OCI-LY1 (cell line): ENCODE measurements around the gene OXLD1.

Experiments
- H2AFZ ChIP-seq: fragments of 200-600 bp; sonication (generic), shearing (Covaris generic); 2 replicates; pipeline ENCODE4 v1.6.0; 2014; ENCODE audit warnings: antibody characterized with exemption, mild to moderate bottlenecking, low read length
- H3F3A ChIP-seq: fragments of 200-600 bp; sonication (generic), shearing (Covaris generic); 2 replicates; pipeline ENCODE4 v1.6.0; 2014; ENCODE audit warnings: mild to moderate bottlenecking, antibody characterized with exemption, low read length, moderate library complexity; ENCODE audit not compliant: insufficient read depth
- H3K27ac ChIP-seq: fragments of 200-600 bp; sonication (generic); 2 replicates; pipeline ENCODE4 v1.5.1; 2014; ENCODE audit warnings: low read length, mixed run types, mild to moderate bottlenecking, low read depth; ENCODE audit not compliant: poor library complexity, severe bottlenecking
- H3K27me3 ChIP-seq: fragments of 200-600 bp; sonication (generic); 2 replicates; pipeline ENCODE4 v1.6.0; 2014; ENCODE audit warnings: antibody characterized with exemption, mild to moderate bottlenecking, low read length, moderate library complexity; ENCODE audit not compliant: insufficient read depth
- H3K36me3 ChIP-seq: fragments of 200-600 bp; sonication (generic); 2 replicates; pipeline ENCODE4 v1.6.1; 2014; ENCODE audit warnings: mild to moderate bottlenecking, antibody characterized with exemption, low read length, moderate library complexity, mixed read lengths; ENCODE audit not compliant: insufficient read depth
- H3K4me1 ChIP-seq: fragments of 200-600 bp; sonication (generic); 2 replicates; pipeline ENCODE4 v1.5.1; 2014; ENCODE audit warnings: mild to moderate bottlenecking, low read length, moderate library complexity; ENCODE audit not compliant: insufficient read depth, severe bottlenecking
- H3K4me2 ChIP-seq: fragments of 200-600 bp; sonication (generic), shearing (Covaris generic); 2 replicates; pipeline ENCODE4 v1.6.1; 2014; ENCODE audit warnings: low read length
- H3K4me3 ChIP-seq: fragments of 200-600 bp; sonication (generic); 2 replicates; pipeline ENCODE4 v1.5.1; 2014; ENCODE audit warnings: low read length, low read depth, mild to moderate bottlenecking, mixed read lengths; ENCODE audit not compliant: poor library complexity, severe bottlenecking
- H3K79me2 ChIP-seq: fragments of 200-600 bp; shearing (Covaris generic); 2 replicates; pipeline ENCODE4 v1.6.1; 2016; ENCODE audit warnings: mixed run types, low read length, mixed read lengths; ENCODE audit not compliant: insufficient read depth
- H3K9ac ChIP-seq: fragments of 200-600 bp; sonication (generic), shearing (Covaris generic); 2 replicates; pipeline ENCODE4 v1.6.1; 2014; ENCODE audit warnings: mild to moderate bottlenecking, low read length, mixed read lengths
- H3K9me2 ChIP-seq: fragments of 200-600 bp; sonication (generic), shearing (Covaris generic); 2 replicates; pipeline ENCODE4 v1.6.1; 2014; ENCODE audit warnings: low read depth, mild to moderate bottlenecking, low read length, mixed read lengths
- H3K9me3 ChIP-seq: fragments of 200-600 bp; shearing (Covaris generic); 2 replicates; pipeline ENCODE4 v1.6.1; 2014; ENCODE audit warnings: low read length, mixed read lengths
- H4K20me1 ChIP-seq: fragments of 200-600 bp; sonication (generic), shearing (Covaris generic); 2 replicates; pipeline ENCODE4 v1.6.0; 2016; ENCODE audit warnings: mild to moderate bottlenecking, low read length; ENCODE audit not compliant: insufficient read depth
- EZH2 ChIP-seq: fragments of 200-600 bp; sonication (generic), shearing (Covaris generic); IDR thresholded peaks from 2 replicates; pipeline ENCODE4 v1.8.0; 2017; ENCODE audit warnings: borderline replicate concordance, mixed run types, mild to moderate bottlenecking, antibody characterized with exemption, low read length, moderate library complexity, mixed read lengths
- TF ChIP-seq, protein P1 (sequence below): fragments of 200-600 bp; sonication (generic), shearing (Covaris generic); IDR thresholded peaks from 2 replicates; pipeline ENCODE4 v1.5.1; 2017; ENCODE audit warnings: mild to moderate bottlenecking, antibody characterized with exemption, low read length, moderate library complexity, mixed read lengths

The OXLD1 gene

DNA sequence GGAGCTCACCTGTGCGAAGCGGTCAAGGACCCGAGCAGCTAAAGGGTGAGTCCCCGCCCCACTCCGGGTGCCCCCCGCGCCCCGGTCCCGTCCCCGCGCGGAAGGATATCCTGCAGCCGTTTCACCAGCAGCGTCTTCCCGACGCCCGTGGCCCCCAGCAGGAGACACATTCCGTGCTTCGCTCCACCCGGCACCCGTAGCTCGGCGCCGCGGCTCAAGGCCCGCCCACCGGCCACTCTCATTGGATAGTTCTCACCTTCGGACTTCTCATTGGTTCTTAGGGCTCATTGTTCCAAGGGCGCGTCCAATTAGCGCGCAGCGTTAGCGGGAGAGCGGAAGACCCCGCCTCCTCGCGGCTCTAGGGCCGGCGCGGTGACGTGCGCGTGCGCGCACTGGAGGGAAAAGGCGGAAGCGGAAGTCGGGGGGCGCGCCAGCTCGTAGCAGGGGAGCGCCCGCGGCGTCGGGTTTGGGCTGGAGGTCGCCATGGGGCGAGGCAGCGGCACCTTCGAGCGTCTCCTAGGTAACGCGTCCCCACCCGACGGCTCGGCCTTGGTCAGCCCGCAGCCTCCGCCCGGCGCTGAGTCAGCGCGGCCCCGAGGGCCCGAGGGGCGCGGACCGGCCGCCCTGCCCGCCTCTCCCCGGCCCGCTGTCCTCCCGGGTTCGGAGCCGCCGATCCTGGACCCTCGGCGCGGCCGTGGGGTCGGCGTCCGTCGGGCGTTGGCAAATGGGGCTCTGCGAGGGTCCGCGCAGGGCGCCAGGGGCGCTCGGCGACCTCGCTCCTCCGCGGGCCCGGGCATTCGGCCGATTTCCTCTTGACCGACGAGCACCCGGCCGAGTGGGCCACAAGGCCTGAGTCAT lies 17.4 kb upstream of the OXLD1 start, which contains the start of the genes ARL16 and HGS:
Gene ARL16 (minus strand): TSS at position 214 of the 858 bp plus-strand sequence. CDS start 44 bp downstream, at position 170.
Gene HGS (plus strand): TSS at position 428 of the 858 bp plus-strand sequence. CDS start 56 bp downstream, at position 484.
- peak within 1 kb of the TSS; percentile 3 for H3K27ac ChIP-seq
- H2AFZ ChIP-seq, result no peak within 1 kb of the TSS
- H3K79me2 ChIP-seq, result peaks cover 15% of the 10 kb centered on the region
- peak within 1 kb of the TSS; percentile 82 for H3K4me3 ChIP-seq
- peak within 1 kb of the TSS; percentile 86 for H3K9ac ChIP-seq
- H3K27me3 ChIP-seq, result no peaks in the 10 kb centered on the region
- peak within 1 kb of the TSS; percentile 88 for H3K4me2 ChIP-seq
- H3K9me2 ChIP-seq, result no peaks in the 10 kb centered on the region
- H3K9me3 ChIP-seq, result no peaks in the 10 kb centered on the region
- H3F3A ChIP-seq, result no peaks in the 10 kb centered on the region
- no peaks in the 10 kb centered on the region for H4K20me1 ChIP-seq
- H3K4me1 ChIP-seq, result peaks cover 28% of the 10 kb centered on the region
- H3K36me3 ChIP-seq, result peaks cover 35% of the 10 kb centered on the region; the same call in 1 of the 2 replicates
- no peak for TF ChIP-seq EZH2
- TF ChIP-seq, protein P1, sequence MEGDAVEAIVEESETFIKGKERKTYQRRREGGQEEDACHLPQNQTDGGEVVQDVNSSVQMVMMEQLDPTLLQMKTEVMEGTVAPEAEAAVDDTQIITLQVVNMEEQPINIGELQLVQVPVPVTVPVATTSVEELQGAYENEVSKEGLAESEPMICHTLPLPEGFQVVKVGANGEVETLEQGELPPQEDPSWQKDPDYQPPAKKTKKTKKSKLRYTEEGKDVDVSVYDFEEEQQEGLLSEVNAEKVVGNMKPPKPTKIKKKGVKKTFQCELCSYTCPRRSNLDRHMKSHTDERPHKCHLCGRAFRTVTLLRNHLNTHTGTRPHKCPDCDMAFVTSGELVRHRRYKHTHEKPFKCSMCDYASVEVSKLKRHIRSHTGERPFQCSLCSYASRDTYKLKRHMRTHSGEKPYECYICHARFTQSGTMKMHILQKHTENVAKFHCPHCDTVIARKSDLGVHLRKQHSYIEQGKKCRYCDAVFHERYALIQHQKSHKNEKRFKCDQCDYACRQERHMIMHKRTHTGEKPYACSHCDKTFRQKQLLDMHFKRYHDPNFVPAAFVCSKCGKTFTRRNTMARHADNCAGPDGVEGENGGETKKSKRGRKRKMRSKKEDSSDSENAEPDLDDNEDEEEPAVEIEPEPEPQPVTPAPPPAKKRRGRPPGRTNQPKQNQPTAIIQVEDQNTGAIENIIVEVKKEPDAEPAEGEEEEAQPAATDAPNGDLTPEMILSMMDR, result no peak

DNA sequence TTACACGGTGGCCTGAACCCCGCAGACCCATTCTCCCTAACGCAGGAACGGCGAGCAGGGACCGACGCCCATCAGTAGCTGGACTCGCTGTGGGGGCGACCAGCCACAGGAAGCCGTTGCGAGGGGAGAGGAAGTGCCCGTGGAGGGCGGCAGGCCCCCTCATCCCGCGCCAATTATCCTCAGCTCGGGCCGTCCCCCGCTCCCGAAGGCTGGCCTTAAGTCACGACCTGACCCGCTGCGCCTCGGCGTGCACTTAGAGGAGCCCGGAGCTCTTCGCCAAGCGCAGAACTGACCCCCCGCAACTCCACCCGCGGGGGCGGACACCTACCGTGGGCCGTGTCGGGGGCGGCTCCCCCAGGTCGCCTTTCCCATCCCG lies 16.8 kb upstream of the OXLD1 start:
- Histone ChIP-seq H4K20me1 (no peaks in the 10 kb centered on the region), H3F3A (no peaks in the 10 kb centered on the region), H2AFZ (no peak overlapping the region), H3K9ac (peak overlapping the region; percentile 86), H3K27ac (no peak overlapping the region), H3K4me3 (peak overlapping the region; percentile 82), H3K9me3 (no peaks in the 10 kb centered on the region), H3K36me3 (peaks cover 29% of the 10 kb centered on the region; the same call in 1 of the 2 replicates), H3K79me2 (peaks cover 15% of the 10 kb centered on the region), H3K27me3 (no peaks in the 10 kb centered on the region), H3K9me2 (no peaks in the 10 kb centered on the region), H3K4me1 (peaks cover 28% of the 10 kb centered on the region), H3K4me2 (peak overlapping the region; percentile 87)
- TF ChIP-seq, protein P1, result no peak
- no peak for TF ChIP-seq EZH2

GRCh38 chr17:81682565-81683207 lies 16.3 kb upstream of the OXLD1 start:
- Histone ChIP-seq H3K4me2 (peak overlapping the region; percentile 87), H3K9ac (peak overlapping the region; percentile 86), H3K27ac (no peak overlapping the region), H3K36me3 (peaks cover 24% of the 10 kb centered on the region; the same call in 1 of the 2 replicates), H4K20me1 (no peaks in the 10 kb centered on the region), H3K9me3 (no peaks in the 10 kb centered on the region), H3F3A (no peaks in the 10 kb centered on the region), H3K27me3 (no peaks in the 10 kb centered on the region), H3K4me3 (peak overlapping the region; percentile 82), H3K4me1 (peaks cover 28% of the 10 kb centered on the region), H3K79me2 (peaks cover 15% of the 10 kb centered on the region), H3K9me2 (no peaks in the 10 kb centered on the region), H2AFZ (no peak overlapping the region)
- TF ChIP-seq, protein P1, result no peak
- TF ChIP-seq EZH2, result no peak
